A549 (cell line): Measurements from ENCODE around the gene MAP4K2. TPM values are rescaled to one million over a fixed set of nuclear protein-coding genes. Genes with fewer than 3 reads are reported as not detected.
A peak's percentile ranks its signal among the peaks of the same experiment; 100 is the strongest.

Experiments used
- ATAC-seq, 2 experiments: fragments of 200-7000 bp in 1 of 2; fragments of >200 bp in 1 of 2; cut with Nextera tagmentation in 1 of 2; cut with Tn5 transposase in 1 of 2; 3 replicates each; pipeline versions ENCODE4 v1.8.0 to v1.9.1; 2018 to 2020; ENCODE audit warnings: mild to moderate bottlenecking in 1 of 2, moderate library complexity in 1 of 2
- CTCF ChIA-PET: fragments of 300-600 bp; sonication (Branson Sonifier 250); formaldehyde crosslinking; extraction: SDS; loops from one replicate; lab custom pipeline; 2021; ENCODE audit warnings: antibody characterized with exemption, inconsistent platforms; lab: Yijun Ruan, JAX
- POLR2A ChIA-PET: fragments of 350-600 bp; formaldehyde crosslinking; extraction: SDS; loops from one replicate; lab custom pipeline; 2021; ENCODE audit warnings: antibody characterized with exemption, inconsistent platforms; lab: Yijun Ruan, JAX
- DNase-seq, 2 experiments: peaks; one replicate each; pipeline versions ENCODE4 v3.0.0 to v3.0.0-alpha.2; 2011 to 2016; ENCODE audit warnings: low read depth in 1 of 2, low spot score in 1 of 2
- FAIRE-seq: peaks from 2 replicates; lab custom pipeline; 2011; peaks lifted over from hg19 to GRCh38; lab: Jason Lieb, UNC
- H3K27ac ChIP-seq, 2 experiments: fragments of >200 bp; sonication (Bioruptor Twin); formaldehyde crosslinking; 3 replicates each; pipeline ENCODE4 v1.5.1; 2016 to 2017
- H3K4me1 ChIP-seq: fragments of >200 bp; sonication (Bioruptor Twin); formaldehyde crosslinking; 3 replicates; pipeline ENCODE4 v1.6.1; 2016
- H3K4me2 ChIP-seq: fragments of >200 bp; sonication (Bioruptor Twin); formaldehyde crosslinking; 3 replicates; pipeline ENCODE4 v1.6.1; 2016
- H3K4me3 ChIP-seq: fragments of >200 bp; sonication (Bioruptor Twin); formaldehyde crosslinking; 3 replicates; pipeline ENCODE4 v1.5.1; 2016
- H3K9me3 ChIP-seq: fragments of >200 bp; sonication (Bioruptor Twin); formaldehyde crosslinking; 3 replicates; pipeline ENCODE4 v1.6.1; 2016
- BHLHE40 ChIP-seq: IDR thresholded peaks from 2 replicates; pipeline ENCODE4 v1.6.1; 2012; ENCODE audit warnings: low read depth, low read length, inconsistent platforms
- CBX8 ChIP-seq: fragments of 200-600 bp; sonication (generic); IDR thresholded peaks from 2 replicates; pipeline ENCODE4 v1.6.1; 2016
- CHD4 ChIP-seq: fragments of 200-600 bp; sonication (generic); IDR thresholded peaks from 2 replicates; pipeline ENCODE4 v1.6.1; 2016; ENCODE audit warnings: antibody characterized with exemption, mild to moderate bottlenecking, borderline replicate concordance
- EHMT2 ChIP-seq: fragments of 200-600 bp; sonication (generic); IDR thresholded peaks from 2 replicates; pipeline ENCODE4 v1.6.1; 2016; ENCODE audit warnings: antibody characterized with exemption, low read depth, mild to moderate bottlenecking, moderate library complexity
- ESRRA ChIP-seq: fragments of 150-350 bp; IDR thresholded peaks from 2 replicates; pipeline ENCODE4 v1.6.1; 2014; ENCODE audit warnings: mild to moderate bottlenecking, low read length, borderline replicate concordance
- FOSL2 ChIP-seq, 2 experiments: fragments of 450-650 bp in 1 of 2; fragments of >200 bp in 1 of 2; sonication (Bioruptor Twin) in 1 of 2; formaldehyde crosslinking; IDR thresholded peaks; 2 replicates each; pipeline versions ENCODE4 v1.5.0 to v1.6.1; 2016 to 2020; ENCODE audit warnings: mild to moderate bottlenecking in 1 of 2, moderate library complexity in 1 of 2
- GATA3 ChIP-seq: IDR thresholded peaks from 2 replicates; pipeline ENCODE4 v1.6.1; 2012; ENCODE audit warnings: borderline replicate concordance
- HDAC2 ChIP-seq: fragments of 200-600 bp; sonication (generic); IDR thresholded peaks from 2 replicates; pipeline ENCODE4 v1.6.1; 2016
- HOXA7 ChIP-seq: fragments of 250-450 bp; sonication (Bioruptor Pico); IDR thresholded peaks from 2 replicates; pipeline ENCODE4 v1.5.0; 2020; ENCODE audit warnings: mild to moderate bottlenecking, moderate library complexity
- JUN ChIP-seq, 2 experiments: fragments of >200 bp; sonication (Bioruptor Twin); formaldehyde crosslinking; IDR thresholded peaks; 2 replicates in 1 of 2; 3 replicates in 1 of 2; pipeline ENCODE4 v1.6.1; 2016 to 2017
- KDM5A ChIP-seq: fragments of 200-600 bp; sonication (generic); IDR thresholded peaks from 2 replicates; pipeline ENCODE4 v1.6.1; 2016; ENCODE audit warnings: antibody characterized with exemption, mild to moderate bottlenecking
- MAFK ChIP-seq: fragments of 450-650 bp; IDR thresholded peaks from 2 replicates; pipeline ENCODE4 v1.6.1; 2014; ENCODE audit not compliant: partially characterized antibody
- MAZ ChIP-seq: fragments of 150-350 bp; IDR thresholded peaks from 2 replicates; pipeline ENCODE4 v1.6.1; 2014; ENCODE audit warnings: antibody characterized with exemption, low read depth, low read length, borderline replicate concordance
- MYC ChIP-seq: IDR thresholded peaks from 2 replicates; pipeline ENCODE4 v1.6.1; 2012; ENCODE audit warnings: mild to moderate bottlenecking, inconsistent platforms, low read length, improper control_type of control experiment, borderline replicate concordance
- NFE2L2 ChIP-seq: fragments of 150-350 bp; conservative IDR thresholded peaks from 2 replicates; pipeline ENCODE4 v1.6.1; 2014; ENCODE audit warnings: low read length
- NR3C1 ChIP-seq: fragments of >200 bp; sonication (Bioruptor Twin); formaldehyde crosslinking; IDR thresholded peaks from 3 replicates; pipeline ENCODE4 v1.6.1; 2017
- POLR2A ChIP-seq: IDR thresholded peaks from 2 replicates; pipeline ENCODE4 v1.6.1; 2012; ENCODE audit warnings: mild to moderate bottlenecking, low read length
- POLR2AphosphoS2 ChIP-seq: conservative IDR thresholded peaks from 2 replicates; pipeline ENCODE4 v1.6.1; 2012; ENCODE audit warnings: low read length, improper control_type of control experiment, inconsistent platforms
- RAD21 ChIP-seq, 2 experiments: fragments of >200 bp in 1 of 2; sonication (Bioruptor Twin) in 1 of 2; formaldehyde crosslinking in 1 of 2; IDR thresholded peaks in 1 of 2; conservative IDR thresholded peaks in 1 of 2; 2 replicates in 1 of 2; 3 replicates in 1 of 2; pipeline ENCODE4 v1.6.1; 2012 to 2018; ENCODE audit warnings: inconsistent platforms in 1 of 2
- RCOR1 ChIP-seq: fragments of 150-350 bp; IDR thresholded peaks from 2 replicates; pipeline ENCODE4 v1.6.1; 2014; ENCODE audit warnings: antibody characterized with exemption, low read length, low read depth
- RFX5 ChIP-seq: fragments of 450-650 bp; IDR thresholded peaks from 2 replicates; pipeline ENCODE4 v1.7.1; 2014; ENCODE audit warnings: antibody characterized with exemption, mild to moderate bottlenecking, moderate library complexity
- SMC3 ChIP-seq: fragments of >200 bp; sonication (Bioruptor Twin); formaldehyde crosslinking; IDR thresholded peaks from 3 replicates; pipeline ENCODE4 v1.6.1; 2018; ENCODE audit warnings: inconsistent platforms
- SREBF2 ChIP-seq: fragments of 450-650 bp; IDR thresholded peaks from 2 replicates; pipeline ENCODE4 v1.6.1; 2014; ENCODE audit warnings: mild to moderate bottlenecking, moderate library complexity
- TFCP2L1 ChIP-seq: fragments of 250-450 bp; sonication (Bioruptor Pico); IDR thresholded peaks from 2 replicates; pipeline ENCODE4 v1.5.0; 2021; ENCODE audit warnings: mild to moderate bottlenecking
- TP53 ChIP-seq: fragments of 250-450 bp; sonication (Bioruptor Pico); IDR thresholded peaks from 2 replicates; pipeline ENCODE4 v1.5.0; 2021; ENCODE audit warnings: mild to moderate bottlenecking, moderate library complexity
- ZSCAN20 ChIP-seq: fragments of 250-450 bp; sonication (Bioruptor Pico); IDR thresholded peaks from 2 replicates; pipeline ENCODE4 v1.8.0; 2022; ENCODE audit warnings: mild to moderate bottlenecking, moderate library complexity
- WGBS: methylation state at CpG from one replicate; pipeline ENCODE4 v1.1.6; 2017; ENCODE audit errors: missing lambda C conversion rate; 5-methylcytosine and 5-hydroxymethylcytosine counted together
- polyA plus RNA-seq, 4 experiments: library from polyadenylated mRNA; depleted of rRNA in 3 of 4; stranded (reverse); fragments of >200 nt; fragmentation: RNase III in 1 of 4; extraction: RNeasy Plus Mini Kit Qiagen cat#74134 plus additional on column Dnase treatment in 1 of 4; gene quantifications; 2 replicates in 3 of 4; 3 replicates in 1 of 4; pipeline ENCODE4 v1.2.3, GENCODE V29; 2011 to 2017
- TF ChIP-seq, protein P1 (sequence below): fragments of 150-350 bp; IDR thresholded peaks from 2 replicates; pipeline ENCODE4 v1.6.1; 2014; ENCODE audit warnings: low read depth, mild to moderate bottlenecking, low read length
- TF ChIP-seq, protein P2 (sequence below): fragments of >200 bp; sonication (Bioruptor Twin); formaldehyde crosslinking; IDR thresholded peaks from 2 replicates; pipeline ENCODE4 v1.6.1; 2016
- TF ChIP-seq, protein P3 (sequence below): IDR thresholded peaks from 2 replicates; pipeline ENCODE4 v1.6.1; 2012; ENCODE audit warnings: low read depth, borderline replicate concordance
- TF ChIP-seq, protein P4 (sequence below): IDR thresholded peaks from 2 replicates; pipeline ENCODE4 v1.6.1; 2012
- TF ChIP-seq, protein P5 (sequence below): fragments of 250-450 bp; sonication (Bioruptor Pico); IDR thresholded peaks from 2 replicates; pipeline ENCODE4 v1.5.0; 2021; ENCODE audit warnings: mild to moderate bottlenecking, moderate library complexity, borderline replicate concordance

The MAP4K2 gene
- polyA plus RNA-seq, 2 of the 4 experiments (the other 2 are of a cell fraction): 9.4 to 9.9 TPM

DNA sequence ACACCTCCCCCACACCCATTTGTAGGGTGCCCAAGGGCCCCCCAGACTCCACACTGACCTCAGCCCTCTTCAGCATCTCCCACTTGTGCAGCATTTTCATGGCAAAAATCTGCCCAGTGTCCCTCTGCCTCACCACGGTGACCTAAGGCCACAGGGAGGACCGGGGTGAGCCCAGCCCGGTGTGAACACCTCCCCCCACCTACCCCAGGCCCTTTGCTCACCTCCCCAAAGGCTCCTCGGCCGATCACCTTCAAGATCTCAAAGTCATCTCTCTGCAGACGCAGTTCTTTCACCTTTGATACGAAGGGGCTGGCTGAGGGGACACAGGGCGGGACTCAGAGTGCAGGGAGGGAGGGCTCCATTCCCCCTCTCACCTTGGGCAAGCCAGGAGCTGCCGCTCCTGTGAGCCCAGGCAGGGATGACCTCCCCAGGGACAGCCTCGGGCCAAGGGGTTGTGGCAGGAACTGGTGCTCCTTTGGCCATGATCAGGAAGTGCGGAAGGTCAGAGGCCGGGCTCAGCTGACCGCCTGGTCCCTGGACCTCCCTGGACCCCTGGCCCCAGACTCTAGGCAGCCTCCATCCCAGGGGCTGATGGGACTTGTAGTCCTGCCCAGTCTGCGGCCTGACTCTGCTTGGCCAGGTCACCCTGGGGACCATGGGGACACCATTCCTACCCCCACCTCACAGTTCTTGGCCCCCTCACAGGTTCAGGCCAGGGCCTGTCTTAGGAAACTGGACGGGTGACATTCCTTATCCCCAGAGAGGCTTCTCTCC, 38.8 kb upstream of the MAP4K2 start:
- Histone ChIP-seq H3K4me2 (peak overlapping the region; percentile 91), H3K4me3 (no peak overlapping the region), H3K27ac (peak overlapping the region; percentile 78 to 82), H3K4me1 (peaks cover 30% of the 10 kb centered on the region), H3K9me3 (no peaks in the 10 kb centered on the region)
- FAIRE-seq: no peak
- POLR2A ChIA-PET: no interaction called here
- 87% methylated on average over 11 of the region's 15 CpGs for WGBS
- CTCF ChIA-PET: interaction anchor here (1.2 to 39.4 kb wide), 7 partner anchors 7 to 55 kb away, joined by 3 to 1607 read pairs (median 12); partner anchors contain the start of gene EHD1
- ATAC-seq: no peak
- no peak for DNase-seq
- TF ChIP-seq TFCP2L1 (CRISPR knock-in tag) (no peak), NFE2L2 (no peak), CBX8 (no peak), BHLHE40 (no peak), MYC (no peak), HDAC2 (no peak), SMC3 (no peak), ESRRA (no peak), HOXA7 (CRISPR knock-in tag) (no peak), KDM5A (no peak), EHMT2 (no peak), MAFK (no peak), RAD21 (conservative IDR thresholded peaks at IDR 0.05 in 1 of 2, IDR thresholded peaks at IDR 0.05 in 1 of 2) (no peak), ZSCAN20 (CRISPR knock-in tag) (no peak)
- TF ChIP-seq, protein P1, sequence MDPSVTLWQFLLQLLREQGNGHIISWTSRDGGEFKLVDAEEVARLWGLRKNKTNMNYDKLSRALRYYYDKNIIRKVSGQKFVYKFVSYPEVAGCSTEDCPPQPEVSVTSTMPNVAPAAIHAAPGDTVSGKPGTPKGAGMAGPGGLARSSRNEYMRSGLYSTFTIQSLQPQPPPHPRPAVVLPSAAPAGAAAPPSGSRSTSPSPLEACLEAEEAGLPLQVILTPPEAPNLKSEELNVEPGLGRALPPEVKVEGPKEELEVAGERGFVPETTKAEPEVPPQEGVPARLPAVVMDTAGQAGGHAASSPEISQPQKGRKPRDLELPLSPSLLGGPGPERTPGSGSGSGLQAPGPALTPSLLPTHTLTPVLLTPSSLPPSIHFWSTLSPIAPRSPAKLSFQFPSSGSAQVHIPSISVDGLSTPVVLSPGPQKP: no peak
- TF ChIP-seq, protein P2, sequence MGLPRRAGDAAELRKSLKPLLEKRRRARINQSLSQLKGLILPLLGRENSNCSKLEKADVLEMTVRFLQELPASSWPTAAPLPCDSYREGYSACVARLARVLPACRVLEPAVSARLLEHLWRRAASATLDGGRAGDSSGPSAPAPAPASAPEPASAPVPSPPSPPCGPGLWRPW: no peak

DNA sequence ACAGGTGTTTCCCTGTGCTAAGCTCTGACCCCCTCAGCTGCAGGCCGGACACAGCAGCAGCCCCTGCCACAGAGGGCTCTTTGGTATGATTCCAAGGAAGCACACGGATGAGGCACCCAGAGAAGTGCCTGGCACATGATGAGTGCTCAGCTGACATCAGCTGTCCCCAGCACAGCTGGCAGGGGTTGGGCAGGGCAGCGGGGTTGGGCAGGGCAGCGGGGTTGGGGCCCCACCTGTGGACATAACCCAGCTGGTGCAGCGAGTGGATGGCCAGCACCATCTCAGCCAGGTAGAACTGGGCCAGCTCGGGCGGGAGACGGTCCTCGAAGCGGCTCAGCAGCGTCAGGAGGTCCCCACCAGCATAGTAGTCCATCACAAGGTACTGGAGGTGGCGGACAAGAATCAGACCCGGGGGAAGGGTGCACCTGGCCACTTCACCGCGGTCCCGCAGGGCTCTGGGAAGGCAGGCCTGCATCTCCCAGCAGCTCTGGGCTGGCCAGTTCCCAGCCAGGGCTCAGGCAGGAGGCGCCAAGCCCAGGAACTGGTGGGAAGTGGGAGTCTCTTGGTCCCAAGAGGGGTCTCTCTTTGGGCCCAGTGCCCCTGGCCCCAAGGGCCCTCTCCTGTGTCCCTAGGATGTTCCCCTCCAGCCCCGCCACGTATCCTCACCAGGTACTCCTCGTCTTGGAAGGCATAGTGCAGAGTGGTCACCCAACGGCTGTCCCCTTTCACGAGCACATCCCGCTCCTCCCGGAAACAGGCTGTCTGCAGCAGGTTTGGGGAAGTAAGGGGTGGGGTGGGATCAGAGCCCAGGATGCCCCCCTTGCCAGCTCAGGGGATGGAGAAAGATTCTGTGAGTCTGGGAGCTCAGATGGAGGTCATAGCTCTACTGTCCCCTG, 37.1 kb upstream of the MAP4K2 start:
- CTCF ChIA-PET: interaction anchor here (0.6 to 39.4 kb wide), 7 partner anchors 8 to 174 kb away, joined by 3 to 1607 read pairs (median 7); partner anchors contain the start of genes ARL2 and EHD1
- no peak for ATAC-seq

More for the DNA sequence above, 37.1 kb upstream of the MAP4K2 start:
- FAIRE-seq (no peak), DNase-seq (no peak)
- Histone ChIP-seq H3K9me3 (no peaks in the 10 kb centered on the region), H3K27ac (no peak overlapping the region), H3K4me2 (no peak overlapping the region), H3K4me3 (no peak overlapping the region), H3K4me1 (peaks cover 35% of the 10 kb centered on the region)
- TF ChIP-seq NR3C1: no peak
- TF ChIP-seq, protein P3, sequence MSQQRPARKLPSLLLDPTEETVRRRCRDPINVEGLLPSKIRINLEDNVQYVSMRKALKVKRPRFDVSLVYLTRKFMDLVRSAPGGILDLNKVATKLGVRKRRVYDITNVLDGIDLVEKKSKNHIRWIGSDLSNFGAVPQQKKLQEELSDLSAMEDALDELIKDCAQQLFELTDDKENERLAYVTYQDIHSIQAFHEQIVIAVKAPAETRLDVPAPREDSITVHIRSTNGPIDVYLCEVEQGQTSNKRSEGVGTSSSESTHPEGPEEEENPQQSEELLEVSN: no peak
- TF ChIP-seq TP53: no peak
- TF ChIP-seq GATA3: no peak
- no peak for TF ChIP-seq HDAC2
- no peak for TF ChIP-seq MAZ
- no peak for TF ChIP-seq TFCP2L1 (CRISPR knock-in tag)
- TF ChIP-seq RCOR1: no peak
- TF ChIP-seq FOSL2 (IDR thresholded peaks at IDR 0.05): no peak
- no peak for TF ChIP-seq FOSL2 (CRISPR knock-in tag; IDR thresholded peaks at IDR 0.05)
- no peak for TF ChIP-seq RAD21 (conservative IDR thresholded peaks at IDR 0.05 in 1 of 2, IDR thresholded peaks at IDR 0.05 in 1 of 2)
- TF ChIP-seq RFX5: no peak
- TF ChIP-seq, protein P4, sequence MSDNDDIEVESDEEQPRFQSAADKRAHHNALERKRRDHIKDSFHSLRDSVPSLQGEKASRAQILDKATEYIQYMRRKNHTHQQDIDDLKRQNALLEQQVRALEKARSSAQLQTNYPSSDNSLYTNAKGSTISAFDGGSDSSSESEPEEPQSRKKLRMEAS: no peak
- no peak for TF ChIP-seq SREBF2
- TF ChIP-seq HOXA7 (CRISPR knock-in tag): no peak
- TF ChIP-seq, protein P5, sequence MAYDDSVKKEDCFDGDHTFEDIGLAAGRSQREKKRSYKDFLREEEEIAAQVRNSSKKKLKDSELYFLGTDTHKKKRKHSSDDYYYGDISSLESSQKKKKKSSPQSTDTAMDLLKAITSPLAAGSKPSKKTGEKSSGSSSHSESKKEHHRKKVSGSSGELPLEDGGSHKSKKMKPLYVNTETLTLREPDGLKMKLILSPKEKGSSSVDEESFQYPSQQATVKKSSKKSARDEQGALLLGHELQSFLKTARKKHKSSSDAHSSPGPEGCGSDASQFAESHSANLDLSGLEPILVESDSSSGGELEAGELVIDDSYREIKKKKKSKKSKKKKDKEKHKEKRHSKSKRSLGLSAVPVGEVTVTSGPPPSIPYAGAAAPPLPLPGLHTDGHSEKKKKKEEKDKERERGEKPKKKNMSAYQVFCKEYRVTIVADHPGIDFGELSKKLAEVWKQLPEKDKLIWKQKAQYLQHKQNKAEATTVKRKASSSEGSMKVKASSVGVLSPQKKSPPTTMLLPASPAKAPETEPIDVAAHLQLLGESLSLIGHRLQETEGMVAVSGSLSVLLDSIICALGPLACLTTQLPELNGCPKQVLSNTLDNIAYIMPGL (CRISPR knock-in tag): no peak
- no peak for TF ChIP-seq POLR2AphosphoS2
- TF ChIP-seq JUN (IDR thresholded peaks at IDR 0.05): no peak
- no peak for TF ChIP-seq POLR2A
- TF ChIP-seq CHD4: no peak
- WGBS: 87% methylated on average over 21 of the region's 24 CpGs
- POLR2A ChIA-PET: no interaction called here
